CD4-positive, alpha-beta T cell treated with Interferon gamma for 1 hour (primary cell): ENCODE results near the gene KIRREL1.

ENCODE experiments used
- DNase-seq: peaks from one replicate; pipeline ENCODE4 v3.0.0-alpha.2; 2020

KIRREL1 gene

DNA sequence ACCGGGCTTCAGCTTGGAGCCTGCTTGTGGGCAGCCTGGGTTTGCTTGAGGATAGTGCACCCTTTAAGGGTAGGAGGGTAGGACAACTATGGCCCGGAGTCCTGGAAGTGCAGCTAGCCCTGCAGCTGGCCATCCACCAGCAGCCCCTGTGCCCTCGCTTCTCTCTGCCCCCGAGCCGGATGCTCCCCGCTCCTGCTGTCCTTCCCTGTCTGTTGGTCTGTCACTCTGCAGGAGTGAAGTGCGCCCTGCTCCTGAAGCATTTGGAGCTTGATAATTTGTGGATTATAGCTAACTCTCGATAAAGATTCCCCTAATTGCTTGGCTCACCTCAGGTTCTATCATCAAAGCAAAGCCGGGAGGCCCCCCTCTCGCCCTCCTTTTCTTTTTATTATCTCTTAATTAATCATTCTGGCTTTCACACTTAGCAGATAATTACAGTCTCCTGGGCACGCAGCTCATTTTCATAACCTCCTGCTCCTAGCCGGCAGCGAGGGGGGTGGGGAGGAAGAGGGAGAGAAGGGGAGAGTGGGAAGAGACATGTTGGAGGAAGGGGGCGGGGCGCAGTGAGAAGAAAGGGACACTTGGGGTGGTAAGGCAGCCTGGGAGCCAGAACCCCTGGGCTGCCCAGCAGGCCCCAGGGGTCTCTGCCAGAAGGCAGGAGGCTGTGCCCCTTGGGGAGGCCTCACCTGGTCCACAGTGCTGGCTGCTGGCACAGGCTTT lies 14.4 kb downstream of the KIRREL1 start:
- no peak for DNase-seq

DNA sequence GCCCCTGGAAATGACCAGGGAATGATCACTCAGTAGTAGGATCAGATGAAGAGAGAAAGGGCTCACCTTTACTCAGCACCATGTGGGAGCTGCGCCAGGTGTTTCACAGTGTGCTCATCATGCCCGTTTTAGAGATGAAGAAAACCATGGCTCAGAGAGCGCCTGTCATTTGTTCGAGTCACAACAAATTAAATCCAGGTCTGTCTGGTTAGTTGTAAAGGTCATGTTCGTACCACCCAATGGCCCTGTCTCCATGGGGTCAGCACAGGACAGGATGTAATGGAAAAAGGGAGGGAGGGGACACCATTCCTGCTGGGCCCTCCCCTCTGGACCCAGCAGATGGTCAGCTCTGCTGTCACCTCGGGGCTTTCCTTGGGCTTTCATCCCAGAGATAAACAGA lies 15.2 kb downstream of the KIRREL1 start:
- DNase-seq, result no peak

DNA sequence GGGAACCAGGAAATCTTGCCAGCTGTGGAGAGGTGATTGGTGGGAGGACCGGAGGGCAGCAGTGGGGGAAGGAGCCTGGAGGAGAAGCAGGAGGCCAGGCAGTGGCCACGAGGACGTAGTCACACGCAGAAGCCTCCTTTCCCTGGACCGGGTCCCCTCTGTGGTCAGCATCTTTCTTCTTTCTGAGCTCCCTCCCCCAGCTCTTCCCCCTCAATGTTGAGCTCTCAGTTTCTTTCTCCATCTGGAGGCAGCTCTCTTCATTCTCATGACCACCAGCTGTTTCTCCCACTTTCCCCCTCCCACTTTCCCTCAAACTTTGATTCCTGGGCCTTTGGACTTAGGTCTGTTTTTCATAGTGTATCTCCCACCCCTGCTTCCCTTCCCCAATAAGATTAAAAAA lies 18.3 kb downstream of the KIRREL1 start:
- no peak for DNase-seq

DNA sequence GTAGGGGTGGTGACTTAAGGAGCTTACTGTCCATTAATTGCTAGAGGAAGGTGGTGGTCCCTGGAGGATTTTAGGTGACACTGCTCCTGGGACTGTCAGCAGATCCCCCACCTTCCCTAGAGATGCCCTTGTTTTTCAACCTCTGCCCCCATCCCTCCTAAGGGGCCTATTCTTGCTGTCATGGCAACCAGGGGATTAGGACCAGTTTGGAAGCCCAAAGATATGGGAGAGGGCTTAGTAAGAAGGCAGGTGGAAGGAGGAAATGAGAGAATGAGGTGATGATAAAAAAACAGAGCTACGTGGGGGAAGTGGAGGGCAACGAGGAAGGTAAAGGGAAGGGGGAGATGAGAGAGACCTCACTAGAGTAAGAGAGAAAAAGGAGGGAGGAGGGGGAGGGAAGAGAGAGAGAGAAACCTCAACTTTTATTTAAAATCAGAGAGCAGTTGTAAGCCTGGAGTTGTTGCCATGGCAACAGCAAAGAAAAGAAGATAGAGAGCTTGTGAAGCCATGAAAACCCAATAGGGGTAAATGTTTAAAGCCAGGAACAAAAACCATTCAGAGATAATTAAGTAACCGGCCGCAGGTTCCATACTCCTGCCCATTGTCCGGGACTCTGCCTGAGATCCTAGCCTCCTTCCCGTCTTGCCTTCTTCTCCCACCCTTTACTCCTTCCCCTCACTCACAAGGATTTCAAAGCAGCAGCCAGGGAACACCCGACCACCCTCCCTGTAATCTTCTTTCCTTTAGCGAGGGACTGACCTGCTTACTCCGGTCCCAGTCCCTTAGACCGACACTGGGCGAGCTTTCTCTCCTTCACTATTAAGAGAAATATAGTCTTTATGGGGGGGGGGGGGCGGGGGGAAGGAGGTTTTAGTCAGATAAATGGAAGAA lies 20.6 kb downstream of the KIRREL1 start:
- no peak for DNase-seq

DNA sequence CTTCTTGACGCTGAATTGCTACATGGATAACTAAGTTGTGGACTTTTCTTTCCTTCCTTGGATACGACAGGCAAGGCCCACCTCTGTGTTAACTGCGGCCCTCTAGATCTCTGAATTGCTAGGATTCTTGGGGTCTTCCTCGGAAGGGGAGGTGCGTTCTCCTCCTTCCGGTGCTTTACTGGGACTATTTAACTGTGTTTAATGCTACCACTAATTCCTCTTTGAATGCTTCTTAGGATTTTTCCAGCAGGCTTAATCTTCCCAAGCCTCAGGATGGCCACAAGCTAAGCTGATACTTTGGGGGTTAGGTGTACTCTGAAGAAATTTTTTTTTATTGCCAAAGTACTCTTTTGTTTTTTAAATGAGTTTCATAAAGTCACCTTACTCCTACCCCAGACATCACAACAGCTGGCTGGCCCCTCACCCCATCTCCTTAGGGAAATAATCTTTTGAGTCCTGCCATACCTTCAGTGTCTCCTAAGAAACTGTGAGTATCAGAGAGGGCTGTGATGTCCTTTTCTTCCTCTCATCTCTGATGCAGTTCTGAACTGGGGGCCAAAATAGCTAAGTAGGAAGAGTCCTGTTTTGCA lies 21.4 kb downstream of the KIRREL1 start:
- no peak for DNase-seq

DNA sequence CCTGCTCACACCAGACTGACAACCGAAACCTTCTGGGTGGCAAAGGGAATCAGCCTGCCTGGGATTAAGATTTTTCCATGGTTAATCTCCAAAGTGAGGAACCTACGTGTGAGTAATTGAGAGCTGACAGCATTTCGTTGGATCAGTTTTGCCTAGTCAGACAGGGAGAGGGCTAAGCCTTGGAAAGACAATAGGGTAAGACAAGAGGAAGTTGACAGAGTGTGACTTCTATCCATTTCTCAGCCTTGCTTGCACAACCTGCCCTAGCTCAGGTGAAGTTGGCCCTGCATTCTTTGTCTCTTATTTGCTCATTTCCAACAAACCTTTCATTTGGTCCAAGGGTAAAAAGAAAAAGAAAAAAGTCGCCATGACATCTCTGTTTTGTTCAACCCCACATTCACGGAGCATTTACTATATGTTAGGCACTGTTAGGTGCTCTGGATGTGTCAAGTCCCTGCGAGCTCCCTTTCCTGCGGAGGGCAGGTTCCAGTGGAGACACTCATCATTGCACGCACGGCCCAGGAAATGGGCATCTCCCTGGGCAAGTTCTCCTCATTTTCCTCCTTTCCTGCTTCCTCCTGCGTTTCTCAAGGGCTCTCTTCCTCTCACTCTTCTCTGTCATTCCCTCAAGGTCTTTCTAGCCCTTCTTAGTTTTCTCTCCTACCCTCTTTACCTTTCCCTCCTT lies 23.3 kb downstream of the KIRREL1 start:
- no peak for DNase-seq

DNA sequence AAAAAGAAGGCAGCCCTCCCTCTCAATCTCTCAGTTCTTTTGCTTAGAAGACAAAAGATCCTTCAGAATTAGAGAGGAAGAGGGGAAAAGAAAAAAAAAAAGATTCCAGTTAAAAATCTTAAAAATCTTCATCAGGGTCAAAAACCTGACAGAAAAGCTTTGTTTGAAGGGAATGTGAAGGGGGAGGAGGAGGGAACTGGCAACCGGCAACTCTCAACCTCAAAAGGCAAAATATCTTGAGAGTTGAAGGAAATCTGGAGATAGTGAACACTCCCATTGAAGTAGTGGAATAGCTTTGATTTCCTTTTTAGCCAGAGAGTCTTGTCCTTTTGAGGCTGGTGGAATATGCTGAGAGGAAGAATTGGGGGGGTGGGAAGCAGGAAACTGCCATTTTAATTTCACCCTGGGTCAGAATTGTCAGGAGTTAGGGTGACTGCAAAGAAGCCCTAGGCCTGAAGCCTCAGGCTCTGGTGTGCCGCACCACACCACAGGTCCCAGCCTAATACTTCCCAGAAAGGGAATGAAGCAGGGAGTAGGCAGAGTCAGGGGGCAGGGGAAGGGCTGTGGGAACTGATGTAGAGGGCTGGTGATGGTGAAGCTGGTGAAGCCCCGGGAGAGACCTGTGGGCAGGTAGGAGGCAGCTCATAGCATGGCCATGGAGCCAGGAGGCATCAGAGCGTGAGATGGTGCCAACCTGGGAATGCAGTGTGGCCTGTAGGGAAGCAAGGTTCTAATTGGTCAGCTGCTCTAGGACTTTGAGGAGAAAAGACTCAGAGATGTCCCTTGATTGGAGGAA lies 24.6 kb downstream of the KIRREL1 start:
- no peak for DNase-seq

DNA sequence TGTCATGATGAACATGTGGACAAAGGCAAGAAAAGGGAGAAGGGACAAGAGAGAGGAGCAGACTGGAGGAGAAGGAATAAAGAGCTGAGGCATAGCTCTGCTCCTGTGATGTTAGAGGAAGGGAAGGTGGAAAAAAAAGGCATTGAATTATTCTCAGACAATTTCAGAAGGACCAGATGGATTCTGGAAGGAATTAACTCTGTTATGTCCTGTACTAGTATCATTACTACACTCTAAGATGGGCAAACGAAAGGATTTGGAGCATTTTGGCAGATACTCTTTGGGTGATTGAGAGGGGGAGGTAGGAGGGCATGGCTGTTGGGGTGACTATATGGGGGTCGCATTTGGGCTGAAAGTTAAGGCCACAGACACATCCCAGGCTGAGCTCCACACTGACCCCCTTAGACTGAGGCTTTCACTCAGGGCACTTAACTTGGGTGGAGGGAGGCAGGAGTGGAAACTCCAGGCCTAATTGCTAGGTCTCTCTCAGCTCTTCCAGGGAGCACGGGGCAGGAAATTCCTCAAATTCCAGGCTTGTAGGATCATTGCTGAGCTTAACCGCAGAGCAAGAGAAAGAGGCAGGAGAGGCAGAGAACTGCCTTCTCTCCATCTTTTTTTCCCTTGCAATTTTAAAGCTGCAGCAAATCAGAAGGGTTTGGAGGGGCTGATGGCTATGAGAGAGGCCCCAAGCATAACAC lies 25.9 kb downstream of the KIRREL1 start:
- no peak for DNase-seq

DNA sequence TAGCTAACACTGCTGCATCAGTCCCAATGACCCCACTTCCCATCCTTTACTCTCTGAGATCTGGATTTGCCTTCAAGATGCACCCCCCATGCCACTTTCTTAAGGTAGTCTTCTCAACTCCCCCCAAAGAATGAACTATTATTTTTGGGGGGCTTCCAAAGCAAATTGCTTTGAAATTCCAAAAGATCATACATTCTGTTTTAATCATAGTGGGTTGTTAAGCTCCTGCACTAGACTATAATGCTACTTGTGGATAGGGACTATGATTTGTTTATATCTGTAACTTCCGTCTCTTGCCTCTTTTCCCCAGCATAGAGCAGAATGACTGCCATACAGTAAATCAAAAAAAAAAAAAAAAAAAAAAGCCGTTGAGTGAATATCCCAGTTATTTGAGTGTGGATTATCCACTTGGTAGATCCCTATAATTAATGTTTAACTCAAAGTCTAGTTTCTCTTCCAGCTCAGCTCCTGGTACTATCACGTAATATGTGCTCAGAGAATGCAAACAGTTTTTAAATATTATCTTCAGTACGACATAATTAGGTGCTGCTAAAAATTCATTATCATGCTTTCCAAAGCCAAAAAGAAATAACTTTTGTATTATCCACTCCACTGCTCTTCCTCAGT lies 26.9 kb downstream of the KIRREL1 start:
- DNase-seq, result no peak

DNA sequence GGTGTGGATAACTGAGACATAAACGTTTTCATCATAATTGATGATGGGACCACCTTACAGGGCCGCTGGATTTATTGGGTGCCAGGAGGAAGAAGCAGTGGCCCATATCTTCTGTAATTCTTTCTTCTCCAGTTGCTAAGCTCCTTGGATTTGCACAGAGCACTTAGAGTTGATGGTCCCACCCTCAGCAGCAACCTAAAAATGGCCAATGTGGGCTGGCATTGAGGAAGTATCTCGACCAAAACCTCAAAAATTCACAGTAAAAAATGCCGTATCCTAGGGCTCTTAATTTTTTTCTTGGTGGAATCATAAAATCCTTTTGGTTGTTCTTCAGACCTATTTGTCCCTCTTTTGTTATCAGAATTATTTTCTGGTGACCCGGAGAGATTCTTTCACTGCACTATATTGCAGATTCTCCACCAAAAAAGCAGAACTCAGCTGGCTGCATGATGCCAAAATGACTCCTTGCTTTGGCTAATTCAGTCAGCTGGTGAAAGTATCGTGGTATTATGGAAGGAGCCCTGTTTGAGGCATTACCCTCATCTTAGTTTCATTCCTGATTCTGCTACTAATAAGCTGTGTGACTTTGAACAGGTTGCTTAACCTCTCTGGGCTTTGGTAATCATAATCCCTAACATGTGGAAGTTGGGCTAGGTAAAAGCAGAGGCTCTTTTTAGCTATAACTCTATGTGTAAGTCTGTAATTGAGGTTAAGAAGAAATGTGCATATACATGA lies 27.6 kb downstream of the KIRREL1 start:
- no peak for DNase-seq

DNA sequence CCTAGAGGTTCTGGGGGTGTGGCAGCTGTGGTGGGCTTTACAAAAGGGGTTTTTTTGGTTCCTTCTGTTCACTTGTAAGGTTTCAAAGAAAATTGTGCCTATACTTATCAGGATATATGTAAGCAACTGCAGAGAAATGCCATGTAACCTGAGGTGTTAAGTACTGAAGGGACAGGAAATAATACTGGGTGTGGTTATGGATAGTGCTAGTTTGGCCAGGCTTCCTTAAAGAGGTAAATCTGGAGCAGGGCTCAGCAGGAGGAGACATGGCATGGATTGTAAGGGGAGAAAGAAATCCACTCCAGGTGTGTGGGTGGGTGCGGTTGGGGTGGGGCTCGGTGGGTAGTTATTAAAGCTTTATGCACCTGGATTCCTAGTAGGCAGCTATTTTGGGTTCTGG lies 28.3 kb downstream of the KIRREL1 start:
- DNase-seq, result no peak

DNA sequence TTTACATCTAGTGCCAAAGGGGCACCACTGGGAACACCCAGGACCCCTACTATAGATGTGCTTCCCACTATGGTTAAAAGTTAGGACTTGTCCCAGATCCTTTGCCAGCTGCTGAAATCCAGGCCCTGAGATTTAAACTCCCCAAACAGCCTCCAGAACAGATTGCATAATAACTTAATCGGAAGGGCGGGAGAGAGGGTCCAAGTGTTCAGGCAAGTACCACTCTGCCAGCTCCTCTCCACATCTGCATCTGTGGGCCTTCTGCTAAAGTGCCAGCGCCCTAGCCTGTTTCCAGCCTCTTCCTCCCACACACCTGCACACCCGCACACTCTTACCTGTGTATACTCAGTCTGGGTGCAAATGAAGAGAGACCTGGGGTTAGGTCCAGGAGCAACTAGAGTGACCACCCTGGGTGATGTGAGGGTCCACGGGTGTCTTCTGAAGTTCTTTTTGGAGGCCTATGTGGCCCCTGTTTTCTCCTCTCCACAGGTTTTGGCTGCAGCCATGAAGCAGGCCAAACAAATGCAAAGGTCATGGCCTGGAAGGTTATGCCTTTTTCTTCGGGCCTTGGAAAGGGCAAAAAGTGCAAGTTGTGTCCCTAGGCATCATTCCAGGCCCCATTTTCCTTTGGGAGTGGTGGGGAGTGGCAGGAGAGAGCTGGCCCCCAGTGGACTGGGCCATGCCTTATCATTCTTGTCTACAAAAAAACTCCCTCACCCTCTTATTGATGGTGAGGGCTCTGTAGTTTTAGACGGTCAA lies 29.3 kb downstream of the KIRREL1 start:
- DNase-seq, result no peak

DNA sequence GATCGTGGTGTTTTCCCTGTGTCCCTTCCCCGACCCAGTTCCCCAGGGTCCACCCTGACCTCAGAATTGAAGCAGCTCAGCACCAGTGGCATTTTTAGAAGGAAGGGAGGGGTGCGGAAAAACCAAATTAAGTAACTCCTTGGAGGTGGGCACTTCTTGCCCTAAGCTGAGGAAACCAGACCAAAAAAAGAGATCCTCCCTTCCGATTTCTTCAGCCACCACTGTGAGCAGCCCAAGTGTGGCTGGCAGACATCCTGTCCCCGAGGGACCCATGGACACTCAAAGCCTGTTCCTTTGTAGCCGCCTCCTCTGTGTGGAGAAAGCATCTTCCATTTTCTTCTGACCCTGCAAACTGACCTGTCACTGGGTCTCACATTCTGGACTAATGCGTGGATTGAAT lies 31.3 kb downstream of the KIRREL1 start:
- no peak for DNase-seq

DNA sequence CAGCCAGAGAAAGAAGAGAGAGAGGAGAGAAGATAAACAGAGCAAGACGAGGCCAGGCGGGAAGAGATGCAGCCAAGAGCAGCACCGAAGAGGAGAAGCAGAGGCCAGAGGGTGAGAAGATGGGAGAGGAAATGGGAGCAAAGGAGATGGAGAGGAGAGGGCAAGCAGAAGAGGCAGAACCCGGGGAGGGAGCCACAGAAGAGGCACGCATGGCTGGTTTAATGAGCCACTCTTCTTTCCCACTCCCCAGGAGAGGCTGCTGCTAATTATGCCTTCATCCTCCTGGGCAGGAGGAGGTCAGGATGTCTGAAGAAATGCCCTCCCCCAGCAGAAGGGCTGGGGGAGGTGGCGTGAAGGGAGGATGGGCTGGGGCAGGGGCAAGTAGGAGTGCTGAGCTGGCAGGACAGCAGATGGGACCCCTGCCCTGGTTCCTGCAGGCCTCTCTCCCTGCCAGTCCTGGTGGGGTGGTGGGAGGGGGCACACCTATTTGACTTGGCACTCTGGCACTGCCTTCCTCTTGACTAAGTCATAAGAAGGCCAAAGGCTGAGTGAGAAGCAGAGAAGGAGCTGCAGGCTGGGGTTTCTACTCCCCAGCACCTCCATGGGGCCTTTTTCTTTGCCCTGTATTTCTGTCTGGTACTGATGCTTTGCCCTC lies 32.3 kb downstream of the KIRREL1 start:
- no peak for DNase-seq

DNA sequence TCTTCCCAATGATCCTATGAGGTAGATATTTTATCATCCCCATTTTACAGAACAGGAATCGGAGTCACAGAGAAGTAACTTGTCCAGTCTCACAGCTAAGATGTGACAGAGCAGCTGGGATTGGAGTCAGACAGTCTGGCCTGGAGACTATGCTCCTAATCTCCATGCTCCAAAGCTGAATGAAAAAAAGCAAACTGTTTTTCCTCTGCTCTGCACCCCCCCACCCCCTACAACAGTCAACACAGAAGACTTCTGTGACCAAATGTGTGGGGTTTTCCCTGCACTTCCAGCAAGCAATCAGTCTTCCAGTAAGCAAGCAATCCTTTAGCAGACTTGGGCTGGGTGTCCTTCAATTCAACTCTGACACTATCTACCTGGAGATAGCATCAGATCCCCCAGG lies 33.2 kb downstream of the KIRREL1 start:
- no peak for DNase-seq

DNA sequence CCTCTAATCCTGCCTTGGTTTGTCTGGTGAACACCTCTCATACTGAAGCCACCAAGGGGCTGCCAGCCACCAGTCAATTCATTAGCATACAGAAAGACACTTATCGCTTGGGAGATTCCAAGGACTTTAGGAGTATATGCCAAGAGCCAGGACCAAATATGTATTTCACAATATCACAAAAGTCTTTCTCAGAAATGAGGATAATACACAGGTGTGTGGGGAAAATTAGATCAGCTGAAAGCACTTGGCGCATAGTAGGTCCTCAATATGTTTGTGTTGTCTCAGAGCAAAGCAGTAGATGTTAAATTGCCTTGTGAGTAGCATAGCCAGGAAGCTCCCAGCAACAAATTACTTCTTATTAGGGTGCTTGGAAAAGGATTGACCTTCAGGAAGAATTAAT lies 34.1 kb downstream of the KIRREL1 start:
- no peak for DNase-seq

DNA sequence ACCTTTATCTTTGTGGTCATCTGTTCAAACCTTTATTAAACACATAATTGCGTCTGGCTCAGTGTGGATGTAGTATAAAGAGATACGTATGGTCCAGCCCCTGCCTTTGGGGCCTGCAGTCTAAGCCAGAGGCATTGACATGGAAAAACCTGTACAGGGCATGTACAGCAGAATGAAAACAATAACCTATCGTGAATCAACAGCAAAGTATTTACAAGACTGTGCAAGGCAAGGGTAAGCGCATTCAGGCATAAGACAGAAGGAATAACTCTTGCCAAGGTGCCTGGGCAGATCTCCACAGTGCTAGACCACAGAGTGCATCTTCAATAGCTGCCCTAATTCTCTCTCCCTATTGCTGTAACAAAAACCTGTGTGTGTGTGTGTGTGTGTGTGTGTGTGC lies 35.5 kb downstream of the KIRREL1 start:
- no peak for DNase-seq

DNA sequence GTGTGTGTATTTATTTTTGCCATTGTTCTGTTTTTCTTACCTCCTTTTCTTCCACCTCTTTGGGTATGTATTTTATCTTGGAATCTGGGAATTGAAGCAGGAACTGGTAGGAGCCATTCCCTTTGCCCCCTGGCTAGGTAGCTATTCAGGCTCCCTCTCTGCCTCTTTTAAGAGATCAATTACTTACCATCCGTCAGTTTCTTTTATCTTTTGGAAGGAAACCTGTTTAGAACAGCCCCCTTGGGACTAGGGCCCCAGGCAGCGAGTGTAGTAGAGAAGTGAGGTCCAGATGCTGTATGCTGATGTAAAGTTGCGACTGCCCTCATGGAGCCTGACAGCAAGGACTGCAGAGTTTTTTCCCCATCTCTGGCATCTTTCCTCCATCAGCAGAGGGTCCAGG lies 41.6 kb downstream of the KIRREL1 start:
- no peak for DNase-seq

DNA sequence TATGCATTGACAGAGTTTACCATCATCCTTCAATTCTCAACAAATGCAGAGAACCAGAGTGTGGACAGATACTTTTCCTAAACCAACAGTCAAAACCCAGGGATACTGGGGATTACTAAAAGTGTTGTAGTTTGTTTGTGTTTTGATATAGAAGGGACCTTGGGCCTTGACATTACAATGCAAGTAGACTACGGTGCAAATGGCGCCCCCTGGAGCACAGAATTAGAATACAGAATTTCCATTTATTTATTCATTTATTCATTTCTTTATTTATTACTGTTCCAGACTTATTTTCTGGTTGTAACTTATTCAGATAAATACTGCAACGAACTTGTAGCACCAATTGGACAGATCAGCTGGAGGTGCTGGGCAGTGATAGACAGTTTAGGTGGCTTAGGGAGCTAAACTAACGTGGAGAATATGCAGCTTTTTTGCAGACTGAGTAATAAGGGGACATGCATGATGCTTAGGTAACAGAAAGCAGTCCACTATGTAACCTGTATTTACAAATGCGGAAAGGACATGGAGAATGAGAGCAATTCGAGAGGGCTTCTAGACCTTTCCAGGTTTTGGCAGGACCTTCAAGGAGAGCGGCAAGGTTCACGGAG lies 42.6 kb downstream of the KIRREL1 start:
- no peak for DNase-seq
